ENCODE data around the gene CLPX.
"Not testable (repeated sequence)": the region's sequence is repeated elsewhere in the genome, so short reads cannot be mapped to it uniquely, and the experiment has no call there.

Gene CLPX

DNA sequence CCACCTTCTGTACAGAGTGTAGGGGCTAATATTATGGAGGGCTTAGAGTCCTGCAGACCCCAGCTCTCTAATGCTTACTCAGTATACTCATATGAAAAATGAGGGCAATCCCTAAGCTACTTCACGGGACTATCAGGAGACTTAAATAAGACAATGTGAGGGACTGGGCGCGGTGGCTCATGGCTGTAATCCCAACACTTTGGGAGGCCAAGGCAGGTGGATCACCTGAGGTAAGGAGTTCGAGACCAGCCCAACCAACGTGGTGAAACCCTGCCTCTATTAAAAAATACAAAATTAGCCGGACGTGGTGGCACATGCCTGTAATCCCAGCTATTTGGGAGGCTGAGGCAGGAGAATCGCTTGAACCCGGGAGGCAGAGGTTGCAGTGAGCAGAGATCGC, 85.3 kb downstream of the CLPX start:
- DNase-seq, result not testable (repeated sequence)

GRCh38 chr15:65099336-65099735, 85.8 kb downstream of the CLPX start:
- no peak for DNase-seq
